ENCODE results near the gene DPY19L3.

DPY19L3 gene

GRCh38 chr19:32387701-32388392 lies 17.7 kb upstream of the DPY19L3 start:
- no peak for TF ChIP-seq CTCF (IDR thresholded peaks at IDR 0.05; ENCODE audit: control extremely low read depth, extremely low read depth, low read depth, missing control alignments)
- ChIA-PET POLR2A (interaction anchor here (0.7 kb wide), 1 partner anchor 17 kb away, joined by 4 read pairs; no protein-coding TSS in a partner anchor), CTCF (interaction anchor here (1.1 to 1.5 kb wide), 3 partner anchors 8 to 13 kb away, joined by 3 to 6 read pairs (median 4); no protein-coding TSS in a partner anchor)
- DNase-seq (ENCODE audit: extremely low spot score), result no peak

- DNase-seq (ENCODE audit: extremely low spot score), result no peak
- no peak for TF ChIP-seq CTCF (IDR thresholded peaks at IDR 0.05; ENCODE audit: control extremely low read depth, extremely low read depth, low read depth, missing control alignments)
- POLR2A ChIA-PET, result interaction anchor here (0.6 to 0.7 kb wide), 2 partner anchors 15 to 16 kb away, joined by 4 read pairs; no protein-coding TSS in a partner anchor
- CTCF ChIA-PET, result interaction anchor here (1.5 kb wide), 1 partner anchor 14 kb away, joined by 6 read pairs; no protein-coding TSS in a partner anchor
Observed at GRCh38 chr19:32388393-32388855, 17.1 kb upstream of the DPY19L3 start.

- CTCF ChIA-PET, result interaction anchor here (1.4 kb wide), 1 partner anchor 11 kb away, joined by 3 read pairs; no protein-coding TSS in a partner anchor
Observed at GRCh38 chr19:32392901-32393300, 12.7 kb upstream of the DPY19L3 start.

GRCh38 chr19:32396046-32396652 lies 9.4 kb upstream of the DPY19L3 start:
- DNase-seq (ENCODE audit: extremely low spot score), result no peak
- CTCF ChIA-PET, result interaction anchor here (1.3 to 1.8 kb wide), 2 partner anchors 9 kb away, joined by 3 to 4 read pairs; partner anchors contain the start of gene DPY19L3
- POLR2A ChIA-PET, result no interaction called here
- no peak for TF ChIP-seq CTCF (IDR thresholded peaks at IDR 0.05; ENCODE audit: control extremely low read depth, extremely low read depth, low read depth, missing control alignments)

More at GRCh38 chr19:32392901-32393300, 12.7 kb upstream of the DPY19L3 start:
- POLR2A ChIA-PET, result no interaction called here
- no peak for DNase-seq (ENCODE audit: extremely low spot score)
- no peak for TF ChIP-seq CTCF (IDR thresholded peaks at IDR 0.05; ENCODE audit: control extremely low read depth, extremely low read depth, low read depth, missing control alignments)

- TF ChIP-seq CTCF (IDR thresholded peaks at IDR 0.05; ENCODE audit: control extremely low read depth, extremely low read depth, low read depth, missing control alignments), result no peak
- CTCF ChIA-PET, result interaction anchor here (1.3 kb wide), 1 partner anchor 8 kb away, joined by 3 read pairs; the partner anchor contains the start of gene DPY19L3
- no peak for DNase-seq (ENCODE audit: extremely low spot score)
- POLR2A ChIA-PET, result no interaction called here
Observed at GRCh38 chr19:32397671-32398101, 7.9 kb upstream of the DPY19L3 start.

GRCh38 chr19:32401992-32402391 lies 3.6 kb upstream of the DPY19L3 start:
- TF ChIP-seq CTCF (IDR thresholded peaks at IDR 0.05; ENCODE audit: control extremely low read depth, extremely low read depth, low read depth, missing control alignments), result no peak
- POLR2A ChIA-PET, result no interaction called here
- CTCF ChIA-PET, result no interaction called here
- DNase-seq (ENCODE audit: extremely low spot score), result no peak
